GM10266 (cell line): Measurements from ENCODE around the gene NCAPG2.

ENCODE experiments used
- DNase-seq: peaks from one replicate; pipeline ENCODE4 v3.0.0; 2012; ENCODE audit errors: extremely low spot score
- TF ChIP-seq, protein P1 (sequence below): IDR thresholded peaks from 2 replicates; pipeline ENCODE4 v1.5.1; 2012; ENCODE audit warnings: mild to moderate bottlenecking, low read depth; ENCODE audit not compliant: control insufficient read depth, insufficient read depth; ENCODE audit errors: missing control alignments

The NCAPG2 gene

DNA sequence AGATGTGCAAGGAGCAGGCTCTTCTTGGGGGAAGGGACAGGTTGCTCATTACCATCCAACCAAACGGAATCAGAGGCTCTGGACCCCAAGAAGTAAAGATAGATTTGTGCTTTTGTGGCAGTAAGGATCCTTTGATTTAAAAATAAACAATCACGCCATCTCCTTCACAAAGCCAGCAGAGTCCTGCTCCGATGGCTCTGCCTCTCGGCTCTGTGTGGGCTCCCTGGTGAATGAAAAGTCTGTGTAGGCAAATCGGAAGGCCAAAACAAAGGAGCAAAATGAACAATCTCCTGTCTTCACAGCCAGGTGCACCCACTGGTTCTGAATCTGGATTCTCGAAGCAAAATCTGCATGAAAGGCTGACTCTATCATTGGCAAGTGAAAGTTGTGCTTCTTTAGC is 120.8 kb downstream of the NCAPG2 start:
- TF ChIP-seq, protein P1, sequence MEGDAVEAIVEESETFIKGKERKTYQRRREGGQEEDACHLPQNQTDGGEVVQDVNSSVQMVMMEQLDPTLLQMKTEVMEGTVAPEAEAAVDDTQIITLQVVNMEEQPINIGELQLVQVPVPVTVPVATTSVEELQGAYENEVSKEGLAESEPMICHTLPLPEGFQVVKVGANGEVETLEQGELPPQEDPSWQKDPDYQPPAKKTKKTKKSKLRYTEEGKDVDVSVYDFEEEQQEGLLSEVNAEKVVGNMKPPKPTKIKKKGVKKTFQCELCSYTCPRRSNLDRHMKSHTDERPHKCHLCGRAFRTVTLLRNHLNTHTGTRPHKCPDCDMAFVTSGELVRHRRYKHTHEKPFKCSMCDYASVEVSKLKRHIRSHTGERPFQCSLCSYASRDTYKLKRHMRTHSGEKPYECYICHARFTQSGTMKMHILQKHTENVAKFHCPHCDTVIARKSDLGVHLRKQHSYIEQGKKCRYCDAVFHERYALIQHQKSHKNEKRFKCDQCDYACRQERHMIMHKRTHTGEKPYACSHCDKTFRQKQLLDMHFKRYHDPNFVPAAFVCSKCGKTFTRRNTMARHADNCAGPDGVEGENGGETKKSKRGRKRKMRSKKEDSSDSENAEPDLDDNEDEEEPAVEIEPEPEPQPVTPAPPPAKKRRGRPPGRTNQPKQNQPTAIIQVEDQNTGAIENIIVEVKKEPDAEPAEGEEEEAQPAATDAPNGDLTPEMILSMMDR = no peak

GRCh38 chr7:158583143-158583542 is 121.5 kb downstream of the NCAPG2 start:
- DNase-seq = no peak
- TF ChIP-seq, protein P1 = no peak

More for the DNA sequence above, 120.8 kb downstream of the NCAPG2 start:
- DNase-seq = no peak

DNA sequence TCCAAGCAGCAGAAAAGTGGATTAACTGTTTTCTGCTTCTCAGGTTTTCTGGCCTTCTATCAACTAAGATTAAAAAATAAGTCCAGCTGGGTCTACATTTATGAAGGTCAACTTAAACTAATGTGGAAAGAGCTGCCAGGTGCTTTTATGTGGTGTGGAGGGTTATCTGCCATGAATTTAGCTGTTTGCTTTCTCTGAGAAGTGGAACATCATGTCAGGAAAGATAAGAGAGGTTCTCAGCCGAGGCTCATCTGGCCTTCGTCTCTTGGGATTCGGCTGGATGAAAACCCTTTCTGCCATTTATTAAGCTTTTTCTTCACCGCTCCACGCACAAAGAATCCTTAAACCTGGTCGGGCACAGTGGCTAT is 122.5 kb downstream of the NCAPG2 start:
- DNase-seq = no peak

DNA sequence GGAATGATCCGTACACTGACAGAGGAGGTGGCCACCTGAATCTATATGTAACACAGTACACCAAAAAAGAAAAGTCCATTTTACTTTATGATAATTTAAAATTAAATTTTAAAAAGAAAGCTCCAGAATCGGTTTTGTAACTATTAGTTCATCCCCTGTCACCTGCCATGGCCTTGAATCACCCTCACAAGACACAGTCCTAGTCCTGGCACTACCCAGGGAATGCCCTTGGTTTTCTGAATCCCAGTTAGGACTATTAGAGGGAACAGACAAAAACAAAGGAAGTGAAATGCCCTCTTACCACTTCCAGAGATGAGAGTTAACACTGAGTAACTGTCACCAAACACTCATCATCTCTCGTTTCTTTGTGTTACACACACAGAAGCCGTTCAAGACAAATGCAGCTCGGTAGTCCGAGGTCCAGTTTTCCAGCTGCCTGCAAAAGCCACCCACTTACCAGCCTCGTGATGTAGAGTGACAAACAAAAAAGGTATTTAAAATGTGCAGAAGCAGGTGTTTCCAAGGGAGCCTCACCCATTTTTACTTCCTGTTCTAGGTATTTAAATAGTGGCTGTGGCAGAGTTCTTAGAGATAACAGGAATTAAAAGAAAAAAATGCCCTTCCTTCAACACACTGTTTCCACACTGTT is 123.0 kb downstream of the NCAPG2 start:
- TF ChIP-seq, protein P1 = no peak
- no peak for DNase-seq

More for the DNA sequence above, 122.5 kb downstream of the NCAPG2 start:
- TF ChIP-seq, protein P1 = no peak
